B cell (primary cell): ENCODE measurements around the gene ANAPC7.

Experiments used
- CTCF ChIP-seq: fragments of 200-600 bp; IDR thresholded peaks from one replicate; pipeline ENCODE4 v1.8.0; 2022; ENCODE audit warnings: antibody characterized with exemption, mild to moderate bottlenecking
- EZH2 ChIP-seq: IDR thresholded peaks from 2 replicates; pipeline ENCODE4 v1.6.1; 2012; ENCODE audit warnings: borderline replicate concordance, low read depth, mild to moderate bottlenecking, moderate library complexity, low read length; ENCODE audit not compliant: insufficient read depth, poor library complexity, severe bottlenecking

GRCh38 chr12:110353211-110353965 lies 50.1 kb downstream of the ANAPC7 start:
- TF ChIP-seq CTCF (no peak), EZH2 (no peak)
